NK-92 (cell line): ENCODE measurements around the gene SLC34A1.

Source experiments
- DNase-seq: peaks from one replicate; lab custom pipeline; 2025; ENCODE audit not compliant: unreplicated experiment; lab: John Stamatoyannopoulos, UW

SLC34A1 gene

DNA sequence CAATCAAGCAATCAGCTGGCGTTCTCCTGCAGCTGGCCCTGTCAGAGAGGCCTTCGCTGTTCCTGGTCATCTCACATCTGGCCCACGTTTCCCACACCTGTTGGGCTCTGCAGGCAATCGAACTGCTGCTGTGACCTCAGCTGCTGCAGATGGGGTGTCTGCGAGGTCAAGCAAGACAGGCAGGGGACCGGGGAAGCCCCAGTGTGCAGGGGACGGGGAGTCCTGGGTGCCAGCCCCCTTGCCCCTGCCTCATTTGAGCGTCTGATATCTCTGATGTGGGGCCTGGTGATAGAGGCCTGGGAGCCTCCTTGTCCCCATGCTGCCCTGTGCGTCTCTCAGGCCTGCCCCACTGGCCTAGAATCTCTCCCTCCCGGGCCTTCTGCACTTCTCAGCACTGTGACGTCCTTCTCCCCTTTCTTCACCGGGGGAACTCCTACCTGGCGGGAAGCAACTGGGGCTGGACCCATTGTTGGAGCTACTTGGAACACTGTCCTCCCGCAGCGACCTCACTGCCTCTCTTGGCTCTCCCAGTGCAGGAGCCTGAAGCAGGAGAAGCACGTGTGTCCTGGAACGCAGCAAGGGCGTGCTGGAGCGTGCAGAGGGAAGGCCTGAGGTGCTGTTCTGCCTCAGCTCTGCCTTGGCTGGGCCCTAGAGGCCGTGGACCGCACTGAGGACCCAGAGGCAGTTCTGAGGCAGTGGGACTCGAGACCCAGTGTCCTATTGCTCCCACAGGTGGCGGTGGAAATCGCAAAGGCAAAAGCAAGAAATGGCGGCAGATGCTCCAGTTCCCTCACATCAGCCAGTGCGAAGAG lies 46.1 kb downstream of the SLC34A1 start:
- DNase-seq = no peak

DNA sequence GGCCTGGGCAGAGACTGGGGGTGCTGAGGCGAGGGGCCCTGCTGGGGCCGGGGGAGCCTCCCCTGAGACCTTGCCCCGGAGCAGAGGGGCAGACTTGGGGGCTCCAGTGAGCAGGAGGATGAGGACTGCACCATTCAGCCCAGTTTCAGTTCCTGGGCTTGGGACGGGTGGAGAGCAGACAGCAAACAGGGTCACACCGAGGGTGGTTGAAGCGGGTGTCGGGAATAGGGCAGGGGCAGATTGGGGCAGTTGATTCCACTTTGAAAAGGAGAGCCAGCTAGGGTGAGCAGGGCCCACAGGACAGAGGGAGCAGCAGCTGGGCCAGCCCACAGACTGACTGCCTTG lies 46.7 kb downstream of the SLC34A1 start:
- DNase-seq = no peak

DNA sequence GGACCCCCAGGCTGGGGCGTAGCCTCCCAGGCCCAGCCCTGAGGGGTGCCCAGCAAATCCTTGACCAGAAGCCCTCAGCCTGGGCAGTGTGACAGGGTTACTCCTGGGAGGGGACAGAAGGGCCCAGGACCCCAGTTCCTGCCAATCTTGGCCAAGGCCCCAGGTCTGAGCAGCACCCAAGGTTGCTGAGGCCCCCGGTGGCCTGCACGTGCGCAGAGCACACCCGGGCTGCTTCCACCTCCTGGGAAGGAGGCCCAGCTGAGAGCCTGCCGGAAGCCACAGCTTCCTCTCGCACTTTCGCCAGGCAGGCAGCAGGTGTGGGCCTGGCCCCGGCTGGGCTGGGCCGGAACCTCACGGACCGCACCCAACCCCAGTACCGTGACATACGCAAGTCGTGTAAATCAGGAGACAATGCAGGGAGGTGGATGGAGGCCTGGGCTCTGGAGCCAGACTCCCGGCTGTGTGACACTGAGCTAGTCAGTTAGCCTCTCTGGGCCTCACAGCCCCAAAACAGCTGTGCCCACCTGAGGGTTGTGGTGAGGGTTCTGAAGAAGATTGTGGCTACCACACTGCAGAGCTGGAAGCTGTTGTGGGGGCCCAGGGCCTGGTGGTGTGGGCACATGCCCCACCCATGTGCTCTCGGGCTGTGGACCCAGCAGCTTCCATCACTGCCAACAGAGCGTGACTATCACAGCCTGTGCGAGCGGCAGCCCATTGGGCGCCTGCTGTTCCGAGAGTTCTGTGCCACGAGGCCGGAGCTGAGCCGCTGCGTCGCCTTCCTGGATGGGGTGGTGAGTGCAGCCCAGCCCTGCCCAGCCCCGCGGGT lies 47.3 kb downstream of the SLC34A1 start:
- DNase-seq = no peak

DNA sequence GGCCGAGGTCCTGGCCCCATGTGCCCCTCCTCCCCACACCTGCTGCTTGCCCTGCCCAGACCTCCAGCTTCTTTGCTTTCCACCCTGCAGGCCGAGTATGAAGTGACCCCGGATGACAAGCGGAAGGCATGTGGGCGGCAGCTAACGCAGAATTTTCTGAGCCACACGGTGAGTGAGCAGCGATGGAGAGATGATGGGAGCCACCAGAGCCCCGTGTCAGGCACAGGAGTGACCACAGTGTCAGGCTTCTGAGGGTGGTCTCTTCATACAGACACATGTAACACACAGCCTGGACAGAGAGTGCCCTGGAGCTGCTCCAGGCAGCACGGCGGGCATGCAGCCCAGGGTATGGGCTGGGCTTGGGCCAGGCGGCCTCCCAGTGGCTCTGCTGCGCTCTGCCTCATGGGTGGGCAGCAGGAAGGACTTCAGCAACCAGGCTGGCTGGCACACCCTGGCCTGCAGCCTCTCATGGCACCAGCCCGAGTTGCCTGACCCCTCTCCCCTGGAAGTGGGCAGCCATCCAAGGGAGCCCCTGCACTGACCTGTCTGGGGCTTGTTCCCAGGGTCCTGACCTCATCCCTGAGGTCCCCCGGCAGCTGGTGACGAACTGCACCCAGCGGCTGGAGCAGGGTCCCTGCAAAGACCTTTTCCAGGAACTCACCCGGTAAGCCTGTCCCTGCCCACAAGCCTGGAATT lies 48.1 kb downstream of the SLC34A1 start:
- no peak for DNase-seq

DNA sequence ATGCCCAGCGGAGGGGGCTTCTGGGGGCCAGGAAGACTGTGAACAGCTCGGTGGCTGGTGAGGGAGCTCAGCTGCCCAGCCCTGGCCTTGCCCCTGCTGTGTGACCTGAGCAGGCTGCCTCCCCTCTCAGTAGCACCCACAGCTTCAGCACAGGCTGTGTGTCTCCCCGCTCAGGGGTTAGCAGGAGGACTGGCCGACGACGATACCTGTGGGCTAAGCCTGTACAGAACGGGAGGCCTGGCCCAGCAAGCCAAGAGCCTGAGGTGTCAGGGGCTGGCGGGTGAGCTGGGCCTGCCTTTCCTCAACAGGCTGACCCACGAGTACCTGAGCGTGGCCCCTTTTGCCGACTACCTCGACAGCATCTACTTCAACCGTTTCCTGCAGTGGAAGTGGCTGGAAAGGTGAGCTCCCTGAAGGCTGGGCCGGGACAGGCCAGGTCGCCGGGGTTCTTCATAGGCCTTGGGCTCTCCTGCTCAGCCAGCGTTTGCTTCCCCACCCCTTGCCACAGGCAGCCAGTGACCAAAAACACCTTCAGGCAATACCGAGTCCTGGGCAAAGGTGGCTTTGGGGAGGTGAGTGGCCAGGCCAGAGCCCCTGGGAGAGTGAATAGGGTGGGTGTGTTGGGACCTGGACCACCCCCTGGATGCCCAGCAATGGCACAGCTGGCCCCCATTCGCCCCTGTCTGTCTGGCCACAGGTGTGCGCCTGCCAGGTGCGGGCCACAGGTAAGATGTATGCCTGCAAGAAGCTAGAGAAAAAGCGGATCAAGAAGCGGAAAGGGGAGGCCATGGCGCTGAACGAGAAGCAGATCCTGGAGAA lies 48.8 kb downstream of the SLC34A1 start:
- no peak for DNase-seq

DNA sequence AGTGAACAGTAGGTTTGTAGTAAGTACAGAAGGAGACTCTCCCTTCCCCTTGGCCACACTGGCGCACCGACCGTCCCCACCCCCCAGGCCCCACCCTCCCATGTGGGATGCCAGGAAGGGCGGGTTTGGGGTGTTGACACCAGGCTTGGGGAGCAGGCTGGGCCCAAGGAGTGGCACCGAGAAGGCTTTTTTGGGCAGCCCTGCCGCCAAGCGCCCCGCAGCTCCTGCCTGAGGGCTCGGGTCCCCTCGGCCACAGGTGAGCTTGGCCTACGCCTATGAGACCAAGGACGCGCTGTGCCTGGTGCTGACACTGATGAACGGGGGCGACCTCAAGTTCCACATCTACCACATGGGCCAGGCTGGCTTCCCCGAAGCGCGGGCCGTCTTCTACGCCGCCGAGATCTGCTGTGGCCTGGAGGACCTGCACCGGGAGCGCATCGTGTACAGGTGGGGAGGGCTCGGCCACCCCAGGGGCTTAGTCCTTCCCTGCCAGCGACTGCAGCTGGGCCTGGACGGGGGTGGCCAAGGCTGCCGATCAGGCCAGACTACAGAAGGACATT lies 49.5 kb downstream of the SLC34A1 start:
- no peak for DNase-seq

DNA sequence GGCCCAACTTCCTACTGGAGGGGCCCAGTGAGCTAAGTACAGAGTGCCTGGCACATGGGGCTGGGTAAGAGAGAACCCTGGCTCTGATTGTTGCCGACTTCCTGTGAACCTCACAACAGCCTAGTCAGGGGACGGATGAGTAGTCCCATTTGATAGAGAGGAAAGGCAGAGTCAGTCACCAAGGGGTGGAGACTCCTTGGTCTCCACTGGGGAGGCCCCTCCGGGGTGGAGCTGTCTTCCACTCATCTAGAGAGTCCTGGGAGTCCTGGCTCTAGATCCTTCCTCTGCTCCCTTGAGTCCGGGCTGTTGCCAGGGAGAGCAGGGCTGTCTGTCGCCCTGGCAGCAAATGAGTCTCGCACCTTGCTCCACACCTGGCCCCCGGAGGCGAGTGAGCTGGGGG lies 50.2 kb downstream of the SLC34A1 start:
- DNase-seq = no peak

DNA sequence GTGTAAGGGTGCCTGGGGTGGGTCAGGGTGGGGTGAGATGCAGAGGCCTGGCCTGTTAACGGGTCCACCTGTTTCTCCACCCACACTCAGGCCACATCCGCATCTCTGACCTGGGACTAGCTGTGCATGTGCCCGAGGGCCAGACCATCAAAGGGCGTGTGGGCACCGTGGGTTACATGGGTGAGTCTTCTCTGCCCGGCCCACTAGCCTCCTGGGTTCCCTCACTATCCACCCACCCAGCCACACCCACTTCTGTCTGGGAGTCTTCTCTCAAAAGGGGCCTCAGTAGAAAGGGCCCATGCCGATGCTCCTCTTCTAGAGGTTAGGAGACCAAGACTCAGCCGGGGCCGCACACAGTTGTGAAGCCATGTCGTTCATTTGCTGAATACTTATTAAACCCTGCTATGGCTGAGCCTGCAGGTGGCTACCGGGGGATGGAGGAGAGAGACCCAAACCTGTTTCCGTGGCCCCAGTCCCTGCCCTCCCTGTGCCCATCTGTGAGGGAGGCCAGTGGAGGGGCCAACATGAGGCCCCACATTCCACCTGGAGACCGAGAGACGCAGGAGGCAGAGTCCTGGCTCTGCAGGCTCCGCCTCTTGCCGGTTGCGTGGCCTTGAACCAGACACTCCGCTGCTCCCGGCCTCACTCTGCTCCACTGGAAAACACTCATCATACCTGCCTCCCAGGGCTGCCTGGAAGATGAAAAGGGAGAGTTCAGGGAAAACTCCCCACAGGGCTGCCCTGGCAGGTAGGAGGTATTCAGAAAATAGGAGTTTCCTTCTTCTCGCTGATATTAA lies 50.9 kb downstream of the SLC34A1 start:
- DNase-seq = no peak

DNA sequence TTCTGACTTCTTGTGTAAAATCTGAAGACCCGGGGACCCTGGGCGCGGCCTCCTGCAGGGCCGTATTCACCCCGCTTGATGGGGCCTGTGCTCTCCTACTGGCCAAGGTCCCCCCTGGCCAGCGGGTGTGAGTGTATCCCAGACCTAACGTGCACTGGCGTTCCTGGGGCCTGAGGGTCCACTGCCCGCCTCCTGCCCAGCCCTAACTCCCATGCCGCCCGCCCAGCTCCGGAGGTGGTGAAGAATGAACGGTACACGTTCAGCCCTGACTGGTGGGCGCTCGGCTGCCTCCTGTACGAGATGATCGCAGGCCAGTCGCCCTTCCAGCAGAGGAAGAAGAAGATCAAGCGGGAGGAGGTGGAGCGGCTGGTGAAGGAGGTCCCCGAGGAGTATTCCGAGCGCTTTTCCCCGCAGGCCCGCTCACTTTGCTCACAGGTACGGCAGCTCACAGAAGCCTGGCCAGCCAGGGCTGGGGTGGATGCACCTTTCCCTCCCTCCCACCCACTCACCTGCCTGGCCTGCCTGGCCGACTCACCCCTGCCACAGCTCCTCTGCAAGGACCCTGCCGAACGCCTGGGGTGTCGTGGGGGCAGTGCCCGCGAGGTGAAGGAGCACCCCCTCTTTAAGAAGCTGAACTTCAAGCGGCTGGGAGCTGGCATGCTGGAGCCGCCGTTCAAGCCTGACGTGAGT lies 51.8 kb downstream of the SLC34A1 start:
- DNase-seq = no peak

DNA sequence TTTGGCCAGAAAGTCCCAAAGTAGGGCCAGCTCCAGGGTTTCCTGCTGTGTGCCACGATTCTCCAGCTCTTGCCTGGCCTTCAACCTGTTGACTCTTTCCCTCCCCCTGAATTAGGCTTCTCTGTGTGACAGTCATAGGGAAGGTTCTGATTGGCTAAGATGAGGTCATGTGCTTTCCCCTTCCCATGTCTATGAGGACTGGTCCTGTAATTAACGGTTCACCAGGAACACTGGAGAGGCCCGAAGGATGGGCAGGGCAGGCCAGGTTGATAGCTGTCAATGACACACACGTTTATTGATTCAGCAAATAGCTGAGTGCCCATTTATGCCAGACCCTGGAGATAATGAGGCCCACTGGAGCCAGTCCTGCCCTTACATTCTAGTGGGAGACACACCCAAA lies 53.4 kb downstream of the SLC34A1 start:
- DNase-seq = no peak

DNA sequence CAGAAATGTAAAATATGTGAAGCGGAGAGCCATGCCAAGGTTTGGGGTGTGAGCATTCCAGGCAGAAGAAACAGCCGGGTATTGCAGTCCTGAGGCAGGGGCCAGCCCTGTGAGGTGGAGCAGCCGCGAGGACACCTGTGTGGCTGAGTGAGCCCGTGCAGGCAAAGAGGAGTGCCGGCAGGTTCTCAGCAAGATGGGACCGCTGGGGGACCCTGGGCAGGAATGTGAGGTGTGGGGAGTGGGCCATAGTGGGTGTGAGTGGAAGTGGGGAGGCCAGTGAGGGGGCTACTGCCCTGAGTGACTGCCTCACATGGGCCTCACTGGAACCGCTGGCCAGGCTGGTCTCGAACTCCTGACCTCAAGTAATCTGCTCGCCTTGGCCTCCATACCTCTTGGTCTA lies 54.2 kb downstream of the SLC34A1 start:
- DNase-seq = no peak

DNA sequence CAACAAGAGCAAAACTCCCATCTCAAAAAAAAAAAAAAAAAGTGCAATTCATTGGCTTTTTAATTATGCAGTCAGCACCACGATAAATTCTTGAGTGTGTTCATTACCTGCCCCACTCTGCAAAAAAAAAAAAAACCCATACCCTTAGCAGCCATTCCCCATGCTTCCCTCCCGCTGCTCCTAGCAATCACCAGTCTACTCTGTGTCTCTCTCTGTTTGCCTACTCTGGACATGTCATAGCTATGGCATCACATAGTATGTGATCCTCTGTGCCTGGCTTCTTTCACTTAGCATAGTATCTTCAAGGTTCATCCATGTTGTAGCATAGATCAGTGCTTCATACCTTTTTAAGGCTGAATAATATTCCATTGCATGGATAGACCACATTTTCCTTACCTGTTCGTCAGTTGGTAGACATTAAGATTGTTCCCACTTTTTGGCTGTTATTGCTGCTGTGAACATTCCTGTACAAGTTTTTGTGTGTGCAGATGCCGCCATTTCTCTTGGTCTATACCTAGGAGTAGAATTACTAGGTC lies 55.4 kb downstream of the SLC34A1 start:
- no peak for DNase-seq

DNA sequence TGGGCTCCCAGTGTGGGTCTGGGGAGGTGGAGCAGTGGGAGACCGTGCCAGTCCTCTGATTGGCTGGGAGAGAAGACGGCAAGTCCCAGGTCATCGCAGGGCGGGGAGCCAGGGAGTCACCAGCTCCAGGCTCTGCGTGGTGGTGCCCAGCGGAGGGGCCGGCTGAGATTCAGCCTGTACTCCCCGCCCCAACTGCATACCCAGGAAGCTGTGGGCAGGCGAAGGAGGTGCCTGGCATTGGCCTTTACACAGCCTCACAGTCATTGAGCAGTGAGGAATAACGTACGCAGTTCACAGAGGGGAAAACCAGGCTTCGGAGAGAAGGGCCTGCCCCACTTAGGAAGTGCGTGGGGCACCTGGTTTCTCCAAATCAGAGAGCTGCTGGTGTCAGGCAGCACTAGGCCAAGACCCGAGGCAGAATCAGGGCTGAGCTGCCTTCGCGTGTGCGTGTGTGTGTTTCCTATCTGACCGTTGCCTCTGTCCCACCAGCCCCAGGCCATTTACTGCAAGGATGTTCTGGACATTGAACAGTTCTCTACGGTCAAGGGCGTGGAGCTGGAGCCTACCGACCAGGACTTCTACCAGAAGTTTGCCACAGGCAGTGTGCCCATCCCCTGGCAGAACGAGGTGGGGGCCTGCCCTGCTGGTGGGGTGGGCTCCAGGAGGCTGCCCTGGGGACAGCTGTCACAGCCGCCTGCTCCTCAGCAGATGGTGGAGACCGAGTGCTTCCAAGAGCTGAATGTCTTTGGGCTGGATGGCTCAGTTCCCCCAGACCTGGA lies 56.2 kb downstream of the SLC34A1 start:
- DNase-seq = no peak

DNA sequence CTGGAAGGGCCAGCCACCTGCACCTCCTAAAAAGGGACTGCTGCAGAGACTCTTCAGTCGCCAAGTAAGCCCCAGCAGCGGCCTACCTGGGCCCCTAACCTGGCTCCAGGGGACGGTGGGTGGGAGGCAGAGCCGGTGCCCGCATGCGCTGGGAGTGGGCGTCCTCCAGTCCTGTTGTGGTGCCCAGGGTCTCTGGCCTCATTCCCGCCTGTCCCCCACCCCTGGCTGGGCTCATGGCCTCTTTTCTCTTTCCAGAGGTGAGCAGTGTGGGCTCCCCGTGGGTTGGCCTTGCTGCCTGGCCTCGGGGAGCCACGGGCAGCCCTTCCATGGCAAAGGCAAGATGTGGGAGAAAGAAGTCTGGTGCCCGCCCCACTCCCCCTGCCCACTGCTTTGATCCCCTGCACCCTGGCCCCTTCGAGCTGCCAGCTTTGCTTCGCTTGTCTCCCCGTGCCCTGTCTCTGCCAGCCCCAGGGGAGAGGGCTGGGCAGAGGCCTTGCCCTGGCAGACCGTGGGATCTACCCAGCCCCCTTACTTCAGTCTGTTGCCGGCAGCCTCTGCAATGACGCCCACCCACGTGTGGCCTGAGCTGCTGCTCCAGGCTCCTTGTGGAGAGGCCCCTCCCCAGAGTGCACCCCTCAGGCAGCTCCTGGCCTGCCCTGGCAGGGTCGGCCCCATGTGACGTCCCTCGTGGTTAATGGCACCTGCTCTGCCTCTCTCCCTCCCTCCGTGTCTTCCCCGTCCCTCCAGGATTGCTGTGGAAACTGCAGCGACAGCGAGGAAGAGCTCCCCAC lies 57.0 kb downstream of the SLC34A1 start:
- DNase-seq = no peak

DNA sequence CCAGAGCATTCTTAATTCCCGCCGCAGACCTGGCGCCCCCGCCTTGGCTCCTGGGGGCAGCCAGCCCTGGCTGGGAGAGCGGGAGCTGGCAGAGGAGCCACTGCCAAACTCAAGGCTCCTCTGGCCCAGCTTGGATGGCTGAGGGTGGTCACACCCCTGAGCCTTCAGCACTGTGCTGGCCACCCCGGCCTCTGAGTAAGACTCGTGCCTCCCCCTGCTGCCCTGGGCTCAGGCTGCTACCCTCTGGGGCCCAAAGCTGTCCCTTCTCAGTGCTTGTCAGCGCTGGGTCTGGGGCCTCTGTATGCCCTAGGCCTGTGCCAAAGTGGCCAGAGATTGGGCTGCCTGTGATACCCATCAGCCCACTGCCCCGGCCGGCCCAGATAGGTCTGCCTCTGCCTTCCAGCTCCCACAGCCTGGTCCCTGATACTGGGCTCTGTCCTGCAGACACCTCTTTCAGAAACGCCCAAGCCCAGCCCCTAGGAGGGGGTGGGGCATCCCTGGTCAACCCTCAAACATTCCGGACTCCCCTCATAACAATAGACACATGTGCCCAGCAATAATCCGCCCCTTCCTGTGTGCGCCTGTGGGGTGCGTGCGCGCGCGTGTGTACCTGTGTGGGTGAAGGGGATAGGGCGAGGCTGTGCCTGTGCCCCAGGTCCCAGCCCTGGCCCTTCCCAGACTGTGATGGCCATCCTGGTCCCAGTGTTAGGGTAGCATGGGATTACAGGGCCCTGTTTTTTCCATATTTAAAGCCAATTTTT lies 58.0 kb downstream of the SLC34A1 start:
- DNase-seq = no peak

DNA sequence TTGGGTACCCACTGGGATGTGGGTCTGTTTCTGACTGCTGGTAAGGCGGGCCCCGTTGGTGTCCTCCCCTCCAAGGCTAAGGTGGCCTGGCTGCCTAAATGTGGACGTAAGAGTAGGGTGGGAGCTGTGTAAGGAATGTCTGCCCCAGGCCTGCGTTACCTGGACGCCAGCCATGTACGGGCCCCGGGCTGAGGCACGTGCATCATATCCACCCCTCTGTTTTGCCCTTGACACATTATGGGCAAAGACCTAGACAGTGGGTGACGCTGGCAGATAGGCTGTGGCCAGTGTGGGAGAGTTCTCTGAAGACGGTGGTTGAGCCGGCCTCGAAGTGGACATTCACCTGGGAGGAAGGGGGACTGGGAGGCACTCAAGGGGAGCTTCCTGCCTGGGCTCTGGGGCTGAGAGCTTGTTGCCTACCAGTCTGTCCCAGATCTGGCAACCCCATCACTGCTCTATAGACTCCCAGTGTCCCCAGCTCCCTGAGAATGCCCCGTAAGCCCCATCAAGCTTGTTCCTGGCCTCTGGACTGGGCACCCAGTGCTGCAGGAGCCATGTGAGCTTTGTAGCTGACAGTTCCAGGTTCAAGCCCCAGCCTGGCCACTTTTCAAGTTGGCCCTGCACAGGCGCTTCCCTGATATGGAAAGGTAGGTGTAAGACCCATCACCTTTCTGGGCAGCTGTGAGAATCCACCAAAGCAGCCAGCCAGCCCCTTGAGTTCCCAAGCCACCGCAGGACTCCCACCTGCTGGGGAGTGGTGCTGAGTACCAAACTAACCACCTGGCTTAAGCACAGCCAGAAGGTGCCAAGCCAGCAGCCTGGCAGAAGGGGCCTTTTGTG lies 59.1 kb downstream of the SLC34A1 start:
- DNase-seq = no peak
